Prostate gland (tissue), 2 donors: Measurements from ENCODE around the gene EDAR. TPM values are rescaled to one million over a fixed set of nuclear protein-coding genes. Genes with fewer than 3 reads are reported as not detected.

Source experiments
- DNase-seq: peaks from one replicate; pipeline ENCODE4 v3.0.0-alpha.2; 2019; ENCODE audit warnings: low spot score
- H3K27ac ChIP-seq, 2 donors: fragments of 200-600 bp; sonication (generic); 2 replicates each; pipeline ENCODE4 v1.5.1; 2017 to 2019
- H3K27me3 ChIP-seq: fragments of 200-600 bp; sonication (generic); replicated peaks from 2 replicates; pipeline ENCODE4 v1.5.1; 2019; ENCODE audit not compliant: insufficient read depth
- H3K36me3 ChIP-seq, 2 donors: fragments of 200-600 bp; sonication (generic); 1 replicate in 1 of 2; 2 replicates in 1 of 2; pipeline versions ENCODE4 v1.5.1 to v1.8.1; 2017 to 2019
- H3K4me1 ChIP-seq: fragments of 200-600 bp; sonication (generic); replicated peaks from 2 replicates; pipeline ENCODE4 v1.5.1; 2019
- H3K4me3 ChIP-seq, 2 donors: fragments of 200-600 bp; sonication (generic); 2 replicates each; pipeline ENCODE4 v1.5.1; 2017 to 2019
- H3K9me3 ChIP-seq: fragments of 200-600 bp; sonication (generic); 2 replicates; pipeline ENCODE4 v1.5.1; 2017
- CTCF ChIP-seq, 4 experiments: fragments of 200-600 bp in 2 of 4; fragments of 450-650 bp in 2 of 4; sonication (generic) in 2 of 4; IDR thresholded peaks; 1 replicate in 3 of 4; 2 replicates in 1 of 4; pipeline ENCODE4 v1.5.1; 2016 to 2019; ENCODE audit warnings: antibody characterized with exemption in 4 of 4, mild to moderate bottlenecking in 2 of 4, moderate library complexity in 2 of 4
- POLR2A ChIP-seq: fragments of 450-650 bp; IDR thresholded peaks from one replicate; pipeline ENCODE4 v1.6.1; 2016; ENCODE audit warnings: antibody characterized with exemption, mild to moderate bottlenecking
- POLR2AphosphoS5 ChIP-seq: sonication (generic); formaldehyde crosslinking; IDR thresholded peaks from one replicate; pipeline ENCODE4 v1.6.1; 2017; ENCODE audit warnings: antibody characterized with exemption
- WGBS: methylation state at CpG from one replicate; pipeline ENCODE4 v1.1.5; 2018; 5-methylcytosine and 5-hydroxymethylcytosine counted together
- intact Hi-C: fragments of 100-400 bp; cut with DNase I; formaldehyde crosslinking; loops from one replicate; pipeline ENCODE4 v1.14.2; 2022
- total RNA-seq, 2 donors: library from RNA; depleted of rRNA; stranded (reverse); fragments of >200 nt; gene quantifications; one replicate each; pipeline ENCODE4 v1.1.0, GENCODE V29; 2016

The EDAR gene
- total RNA-seq, 2 donors from 2014 or later, result 0.46 to 0.68 TPM

GRCh38 chr2:108949316-108950239 is 39.4 kb downstream of the EDAR start:
- 67% methylated on average over 4 of the region's 4 CpGs for WGBS
- no peaks in the 10 kb centered on the region for H3K36me3 ChIP-seq
- no peak for DNase-seq
- intact Hi-C loops, result no loop called here
- H3K9me3 ChIP-seq, result no peaks in the 10 kb centered on the region
- no peaks in the 10 kb centered on the region for H3K27me3 ChIP-seq
- no peak overlapping the region for H3K27ac ChIP-seq
- no peak overlapping the region for H3K4me3 ChIP-seq
- H3K4me1 ChIP-seq, result peaks cover 3% of the 10 kb centered on the region
- TF ChIP-seq CTCF (IDR thresholded peaks at IDR 0.05) (no peak), POLR2AphosphoS5 (no peak), POLR2A (no peak)

GRCh38 chr2:108947271-108947907 is 41.6 kb downstream of the EDAR start:
- intact Hi-C loops, result no loop called here
- Histone ChIP-seq H3K9me3 (no peaks in the 10 kb centered on the region), H3K36me3 (no peaks in the 10 kb centered on the region), H3K27ac (no peak overlapping the region), H3K4me3 (no peak overlapping the region), H3K27me3 (no peaks in the 10 kb centered on the region), H3K4me1 (peaks cover 10% of the 10 kb centered on the region)
- 99% methylated on average over 5 of the region's 5 CpGs for WGBS
- DNase-seq, result no peak
- TF ChIP-seq POLR2AphosphoS5 (no peak), CTCF (IDR thresholded peaks at IDR 0.05) (no peak), POLR2A (no peak)

GRCh38 chr2:108946442-108946841 is 42.6 kb downstream of the EDAR start:
- no peak overlapping the region for H3K27ac ChIP-seq
- H3K4me3 ChIP-seq, result no peak overlapping the region
- TF ChIP-seq CTCF (IDR thresholded peaks at IDR 0.05), result no peak
- TF ChIP-seq POLR2A, result no peak
- no peak for TF ChIP-seq POLR2AphosphoS5
- no peaks in the 10 kb centered on the region for H3K36me3 ChIP-seq
- H3K9me3 ChIP-seq, result no peaks in the 10 kb centered on the region
- no peak for DNase-seq
- intact Hi-C loops, result no loop called here
- WGBS, result 96% methylated on average over 1 of the region's 1 CpG
- H3K27me3 ChIP-seq, result no peaks in the 10 kb centered on the region
- peaks cover 10% of the 10 kb centered on the region for H3K4me1 ChIP-seq

- no peak overlapping the region for H3K4me3 ChIP-seq
- peak; percentile 92 for DNase-seq
- H3K27ac ChIP-seq, result no peak overlapping the region
- WGBS, result 15% methylated on average over 5 of the region's 5 CpGs
- H3K27me3 ChIP-seq, result no peaks in the 10 kb centered on the region
- H3K9me3 ChIP-seq, result no peaks in the 10 kb centered on the region
- H3K4me1 ChIP-seq, result peaks cover 10% of the 10 kb centered on the region
- intact Hi-C loops, result no loop called here
- TF ChIP-seq POLR2AphosphoS5 (peak; percentile 68), CTCF (IDR thresholded peaks at IDR 0.05) (no peak)
- H3K36me3 ChIP-seq, result no peaks in the 10 kb centered on the region
Observed at GRCh38 chr2:108945969-108946368, 43.1 kb downstream of the EDAR start.
